Mesothelial cell of epicardium (in vitro differentiated cells): Measurements from ENCODE around the gene NR6A1. TPM values are rescaled to one million over a fixed set of nuclear protein-coding genes. Genes with fewer than 3 reads are reported as not detected.

Experiments used
- DNase-seq, 2 experiments: peaks; one replicate each; pipeline ENCODE4 v3.0.0; 2021; ENCODE audit warnings: low spot score in 2 of 2; ENCODE audit not compliant: unreplicated experiment in 2 of 2
- H3K27ac Mint-ChIP-seq: 2 replicates; pipeline ENCODE4 v1.8.0; 2021; ENCODE audit warnings: mixed read lengths
- H3K27me3 Mint-ChIP-seq: 2 replicates; pipeline ENCODE4 v1.8.0; 2021; ENCODE audit warnings: low read depth, mixed read lengths
- H3K36me3 Mint-ChIP-seq: 2 replicates; pipeline ENCODE4 v1.8.0; 2021; ENCODE audit warnings: mixed read lengths
- H3K4me1 Mint-ChIP-seq: 2 replicates; pipeline ENCODE4 v1.8.0; 2021; ENCODE audit warnings: mixed read lengths
- H3K4me3 Mint-ChIP-seq: 2 replicates; pipeline ENCODE4 v1.8.0; 2021; ENCODE audit warnings: mild to moderate bottlenecking, moderate library complexity, mixed read lengths
- H3K9me3 Mint-ChIP-seq: 2 replicates; pipeline ENCODE4 v1.8.0; 2021; ENCODE audit warnings: mixed read lengths
- total RNA-seq: library from RNA; stranded (reverse); gene quantifications from 3 replicates; pipeline ENCODE4 v1.2.1, GENCODE V29; 2021
- TF ChIP-seq, protein P1 (sequence below): fragments of 200-600 bp; sonication (generic); IDR thresholded peaks from one replicate; pipeline ENCODE4 v1.5.0; 2021; ENCODE audit warnings: antibody characterized with exemption; ENCODE audit not compliant: unreplicated experiment

The NR6A1 gene
- total RNA-seq, 1 donor from 2014 or later = 5.9 TPM

GRCh38 chr9:124716808-124717207 is 54.3 kb downstream of the NR6A1 start:
- H3K4me3 Mint-ChIP-seq = no peak overlapping the region
- DNase-seq = no peak
- no peaks in the 10 kb centered on the region for H3K27me3 Mint-ChIP-seq
- TF ChIP-seq, protein P1, sequence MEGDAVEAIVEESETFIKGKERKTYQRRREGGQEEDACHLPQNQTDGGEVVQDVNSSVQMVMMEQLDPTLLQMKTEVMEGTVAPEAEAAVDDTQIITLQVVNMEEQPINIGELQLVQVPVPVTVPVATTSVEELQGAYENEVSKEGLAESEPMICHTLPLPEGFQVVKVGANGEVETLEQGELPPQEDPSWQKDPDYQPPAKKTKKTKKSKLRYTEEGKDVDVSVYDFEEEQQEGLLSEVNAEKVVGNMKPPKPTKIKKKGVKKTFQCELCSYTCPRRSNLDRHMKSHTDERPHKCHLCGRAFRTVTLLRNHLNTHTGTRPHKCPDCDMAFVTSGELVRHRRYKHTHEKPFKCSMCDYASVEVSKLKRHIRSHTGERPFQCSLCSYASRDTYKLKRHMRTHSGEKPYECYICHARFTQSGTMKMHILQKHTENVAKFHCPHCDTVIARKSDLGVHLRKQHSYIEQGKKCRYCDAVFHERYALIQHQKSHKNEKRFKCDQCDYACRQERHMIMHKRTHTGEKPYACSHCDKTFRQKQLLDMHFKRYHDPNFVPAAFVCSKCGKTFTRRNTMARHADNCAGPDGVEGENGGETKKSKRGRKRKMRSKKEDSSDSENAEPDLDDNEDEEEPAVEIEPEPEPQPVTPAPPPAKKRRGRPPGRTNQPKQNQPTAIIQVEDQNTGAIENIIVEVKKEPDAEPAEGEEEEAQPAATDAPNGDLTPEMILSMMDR = no peak
- peaks cover 9% of the 10 kb centered on the region for H3K36me3 Mint-ChIP-seq
- peaks cover 19% of the 10 kb centered on the region for H3K4me1 Mint-ChIP-seq
- peaks cover 3% of the 10 kb centered on the region for H3K9me3 Mint-ChIP-seq
- H3K27ac Mint-ChIP-seq = no peak overlapping the region

DNA sequence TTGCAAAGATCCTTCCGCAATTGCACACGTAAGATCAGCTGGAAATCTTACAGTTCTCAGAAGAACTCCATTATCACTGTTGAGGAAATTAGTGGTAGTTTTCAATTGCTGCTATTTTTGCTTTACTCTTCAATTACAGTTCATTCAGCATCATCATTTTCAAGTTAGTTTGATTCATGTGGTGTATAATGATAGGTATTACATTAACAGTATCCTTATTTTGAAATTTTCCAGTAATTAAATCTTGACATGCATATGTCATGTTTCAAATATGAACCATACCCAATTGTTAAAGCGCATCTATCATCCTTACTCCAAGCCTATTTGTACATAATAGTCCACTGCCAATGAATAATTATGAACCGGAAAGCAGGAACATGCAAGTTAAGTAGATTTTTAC is 60.3 kb downstream of the NR6A1 start:
- peaks cover 18% of the 10 kb centered on the region for H3K36me3 Mint-ChIP-seq
- peaks cover 10% of the 10 kb centered on the region for H3K9me3 Mint-ChIP-seq
- peak overlapping the region; percentile 55 for H3K27ac Mint-ChIP-seq
- TF ChIP-seq, protein P1 = no peak
- no peak overlapping the region for H3K4me3 Mint-ChIP-seq
- H3K27me3 Mint-ChIP-seq = no peaks in the 10 kb centered on the region
- peaks cover 28% of the 10 kb centered on the region for H3K4me1 Mint-ChIP-seq
- no peak for DNase-seq

DNA sequence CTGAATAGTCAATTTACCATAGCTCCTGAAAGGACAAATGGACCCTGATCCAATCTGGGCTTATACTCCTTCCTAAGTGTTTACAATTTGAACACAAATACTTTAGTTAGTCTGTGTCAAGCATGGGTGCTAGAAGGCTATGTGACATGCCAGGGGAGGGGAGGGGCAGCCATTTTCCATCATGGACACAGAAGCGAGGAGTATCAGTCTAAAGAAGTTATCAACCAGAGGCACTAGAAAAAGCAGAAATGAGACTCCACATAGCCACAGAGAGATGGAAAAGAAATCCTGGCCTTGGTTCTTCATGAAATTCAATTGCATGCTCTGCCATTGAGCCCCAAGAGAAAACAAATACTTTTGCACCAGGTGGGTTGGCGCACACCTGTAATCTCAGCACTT is 61.8 kb downstream of the NR6A1 start:
- H3K27ac Mint-ChIP-seq = peak overlapping the region; percentile 45
- no peak for DNase-seq
- TF ChIP-seq, protein P1 = no peak
- H3K9me3 Mint-ChIP-seq = peaks cover 11% of the 10 kb centered on the region
- H3K27me3 Mint-ChIP-seq = no peaks in the 10 kb centered on the region
- no peak overlapping the region for H3K4me3 Mint-ChIP-seq
- peaks cover 26% of the 10 kb centered on the region for H3K36me3 Mint-ChIP-seq
- H3K4me1 Mint-ChIP-seq = peaks cover 28% of the 10 kb centered on the region

GRCh38 chr9:124708633-124709291 is 62.3 kb downstream of the NR6A1 start:
- no peak for DNase-seq
- Mint-ChIP-seq H3K36me3 (peaks cover 32% of the 10 kb centered on the region), H3K27me3 (no peaks in the 10 kb centered on the region), H3K9me3 (peaks cover 15% of the 10 kb centered on the region), H3K4me3 (no peak overlapping the region), H3K27ac (peak overlapping the region; percentile 45), H3K4me1 (peaks cover 28% of the 10 kb centered on the region)
- TF ChIP-seq, protein P1 = no peak

- Mint-ChIP-seq H3K4me3 (no peak overlapping the region), H3K36me3 (peaks cover 39% of the 10 kb centered on the region), H3K9me3 (peaks cover 15% of the 10 kb centered on the region), H3K4me1 (peaks cover 28% of the 10 kb centered on the region), H3K27ac (no peak overlapping the region), H3K27me3 (no peaks in the 10 kb centered on the region)
- TF ChIP-seq, protein P1 = no peak
- DNase-seq = no peak
These were observed 63.0 kb downstream of the NR6A1 start for GRCh38 chr9:124708074-124708473.

DNA sequence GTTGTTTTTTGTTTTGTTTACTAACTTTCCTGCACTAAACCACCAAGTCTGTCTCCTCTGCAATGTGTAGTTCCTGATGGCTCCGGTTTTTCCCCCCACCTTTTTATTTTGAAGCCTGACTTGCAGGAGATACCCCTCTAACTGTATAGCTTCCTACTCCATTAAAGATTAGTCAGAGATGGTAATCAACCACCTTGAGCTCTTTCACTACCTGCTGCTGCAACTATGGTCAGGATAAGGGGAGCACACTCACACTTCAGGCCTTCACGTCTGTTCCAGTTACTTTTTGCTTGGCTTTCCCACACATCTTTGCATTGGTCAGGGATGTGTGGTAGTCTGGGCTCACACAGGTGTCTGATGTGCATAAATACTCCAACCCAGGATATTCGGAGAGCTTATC is 63.4 kb downstream of the NR6A1 start:
- Mint-ChIP-seq H3K9me3 (peaks cover 16% of the 10 kb centered on the region), H3K27me3 (no peaks in the 10 kb centered on the region)

More for the DNA sequence above, 63.4 kb downstream of the NR6A1 start:
- H3K27ac Mint-ChIP-seq = no peak overlapping the region
- no peak overlapping the region for H3K4me3 Mint-ChIP-seq
- no peak for DNase-seq
- H3K4me1 Mint-ChIP-seq = peaks cover 28% of the 10 kb centered on the region
- H3K36me3 Mint-ChIP-seq = peaks cover 43% of the 10 kb centered on the region
- TF ChIP-seq, protein P1 = no peak
